SKM-1 treated with dmso at 0.1 percent for 144 hours (cell line): Measurements from ENCODE around the gene ADAT3.

Source experiments
- DNase-seq: peaks from one replicate; lab custom pipeline; 2025; ENCODE audit not compliant: unreplicated experiment; lab: John Stamatoyannopoulos, UW

The ADAT3 gene

GRCh38 chr19:1955171-1956121 is 50.2 kb downstream of the ADAT3 start:
- DNase-seq, result no peak

DNA sequence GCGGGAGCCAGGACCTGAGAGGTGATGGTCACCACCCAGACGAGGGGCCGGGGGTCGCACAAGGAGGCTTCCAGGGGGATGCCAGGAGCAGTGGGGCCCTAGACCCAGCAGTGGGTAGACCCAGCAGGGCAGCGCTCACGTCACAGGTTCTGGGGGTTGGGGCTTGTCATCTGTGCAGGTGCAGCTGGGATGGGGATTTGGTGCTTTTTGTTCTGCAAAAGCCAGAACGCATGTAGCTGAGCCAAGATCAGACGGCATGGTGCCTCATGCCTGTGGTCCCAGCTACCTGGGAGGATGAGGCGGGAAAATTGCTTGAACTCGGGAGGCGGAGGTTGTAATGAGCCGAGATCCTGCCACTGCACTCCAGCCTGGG is 50.9 kb downstream of the ADAT3 start:
- DNase-seq, result no peak

DNA sequence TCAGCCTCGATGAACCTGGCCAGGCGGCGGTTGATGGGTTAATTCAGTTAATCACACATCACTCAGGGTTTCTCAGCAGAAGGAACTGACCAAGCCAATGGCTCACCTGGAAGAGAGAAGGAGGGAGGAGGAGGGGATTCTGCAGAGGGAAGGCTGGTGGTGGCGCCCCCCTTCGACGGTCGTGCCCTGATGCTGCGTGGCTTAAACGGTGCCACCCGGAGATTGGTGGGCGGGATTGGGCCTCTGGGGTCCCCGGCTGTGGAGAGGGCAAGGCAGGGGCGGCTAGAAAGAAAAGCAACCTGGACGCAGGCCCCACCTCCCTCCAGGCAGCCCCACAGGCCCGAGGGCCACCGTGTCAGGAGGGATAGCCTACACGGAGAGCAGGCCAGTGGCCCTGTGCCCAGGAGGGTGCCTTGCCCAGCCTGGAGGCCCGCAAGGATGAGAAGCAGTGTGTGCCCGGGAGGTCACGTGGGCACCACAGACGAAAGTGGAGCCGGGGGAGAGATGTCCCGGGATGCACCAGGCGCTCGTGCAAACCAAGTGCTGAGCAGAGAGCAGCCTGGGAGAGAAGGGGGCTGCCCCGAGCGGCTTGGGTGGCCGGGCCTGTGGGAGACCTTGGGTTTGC is 51.8 kb downstream of the ADAT3 start:
- no peak for DNase-seq

- DNase-seq, result no peak
These were observed 52.5 kb downstream of the ADAT3 start for GRCh38 chr19:1957562-1958248.

- no peak for DNase-seq
These were observed 54.9 kb downstream of the ADAT3 start for GRCh38 chr19:1959928-1960589.

GRCh38 chr19:1961000-1961883 is 56.0 kb downstream of the ADAT3 start:
- no peak for DNase-seq

DNA sequence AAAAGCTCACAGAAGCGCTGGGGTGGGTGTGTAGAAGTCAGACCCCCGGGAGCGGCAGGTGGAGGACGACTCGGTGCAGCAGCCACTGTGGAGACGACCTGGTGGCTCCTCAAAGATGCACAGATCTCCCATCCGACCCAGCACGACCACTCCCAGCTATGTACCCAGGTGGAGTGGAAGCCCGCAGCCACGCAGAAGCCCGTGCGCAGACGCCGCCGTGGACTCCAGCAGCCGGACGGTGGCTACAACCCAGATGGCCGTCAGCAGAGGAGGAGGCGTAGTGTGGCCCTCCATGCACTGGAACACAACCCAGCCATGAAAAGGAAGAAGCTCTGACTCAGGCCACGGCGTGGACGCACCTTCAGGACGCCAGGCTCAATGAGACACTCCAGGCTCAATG is 57.5 kb downstream of the ADAT3 start:
- no peak for DNase-seq
